Tibial artery (tissue), 4 donors: Measurements from ENCODE around the gene MBTD1.

ENCODE experiments used
- DNase-seq, 2 donors: peaks; one replicate each; pipeline ENCODE4 v3.0.0-alpha.2; 2019
- H3K27ac ChIP-seq, 2 donors: fragments of 200-600 bp; sonication (generic) in 1 of 2; 1 replicate in 1 of 2; 2 replicates in 1 of 2; pipeline ENCODE4 v1.5.1; 2018 to 2019; ENCODE audit warnings: mild to moderate bottlenecking in 1 of 2
- H3K27me3 ChIP-seq, 2 donors: fragments of 200-600 bp; sonication (generic) in 1 of 2; one replicate each; pipeline versions ENCODE4 v1.5.1 to v1.6.0; 2016 to 2019
- H3K36me3 ChIP-seq, 3 donors: fragments of 200-600 bp; sonication (generic) in 2 of 3; one replicate each; pipeline ENCODE4 v1.5.1; 2016 to 2019; ENCODE audit warnings: mild to moderate bottlenecking in 2 of 3
- H3K4me1 ChIP-seq, 4 donors: fragments of 200-600 bp; sonication (generic) in 2 of 4; 1 replicate in 3 of 4; 2 replicates in 1 of 4; pipeline ENCODE4 v1.5.1; 2016 to 2019
- H3K4me3 ChIP-seq, 2 donors: fragments of 200-600 bp; sonication (generic) in 1 of 2; 1 replicate in 1 of 2; 2 replicates in 1 of 2; pipeline ENCODE4 v1.5.1; 2018 to 2019; ENCODE audit warnings: mild to moderate bottlenecking in 2 of 2
- H3K9me3 ChIP-seq, 3 donors: fragments of 200-600 bp; sonication (generic) in 1 of 3; one replicate each; pipeline ENCODE4 v1.5.1; 2016 to 2019
- intact Hi-C: fragments of 100-400 bp; cut with DNase I; formaldehyde crosslinking; loops from one replicate; pipeline ENCODE4 v1.15.0; 2023; ENCODE audit warnings: low total_unique reads
- TF ChIP-seq, protein P1 (sequence below), 2 experiments: fragments of 200-600 bp in 1 of 2; fragments of 450-650 bp in 1 of 2; IDR thresholded peaks; one replicate each; pipeline ENCODE4 v1.5.1; 2017 to 2019; ENCODE audit warnings: antibody characterized with exemption in 2 of 2, mild to moderate bottlenecking in 1 of 2, moderate library complexity in 1 of 2

The MBTD1 gene

DNA sequence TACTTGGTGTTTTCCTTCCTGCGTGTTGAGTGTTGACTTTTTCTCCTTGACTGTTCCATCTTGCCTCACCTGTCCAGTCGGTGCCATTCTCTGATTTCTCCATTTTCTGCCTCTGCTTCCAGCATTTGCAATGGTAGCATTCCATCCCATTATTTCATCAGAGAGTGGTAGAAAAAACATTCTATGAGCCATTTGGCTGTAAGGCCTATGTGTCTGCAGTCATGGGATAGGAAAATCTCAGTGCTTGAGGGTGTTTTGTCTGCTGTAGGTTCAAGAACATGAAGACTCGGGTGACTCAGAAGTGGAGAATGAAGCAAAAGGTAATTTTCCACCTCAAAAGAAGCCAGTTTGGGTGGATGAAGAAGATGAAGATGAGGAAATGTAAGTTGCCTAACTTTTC is 3.2 kb upstream of the MBTD1 start:
- Histone ChIP-seq H3K9me3 (no peaks in the 10 kb centered on the region), H3K27me3 (no peaks in the 10 kb centered on the region), H3K36me3 (peaks cover 18 to 35% (median 27%) of the 10 kb centered on the region in 3 donors), H3K4me3 (no peak overlapping the region), H3K4me1 (peaks cover 5 to 32% (median 26%) of the 10 kb centered on the region in 4 donors), H3K27ac (no peak overlapping the region)
- intact Hi-C loops: no loop called here
- TF ChIP-seq, protein P1, sequence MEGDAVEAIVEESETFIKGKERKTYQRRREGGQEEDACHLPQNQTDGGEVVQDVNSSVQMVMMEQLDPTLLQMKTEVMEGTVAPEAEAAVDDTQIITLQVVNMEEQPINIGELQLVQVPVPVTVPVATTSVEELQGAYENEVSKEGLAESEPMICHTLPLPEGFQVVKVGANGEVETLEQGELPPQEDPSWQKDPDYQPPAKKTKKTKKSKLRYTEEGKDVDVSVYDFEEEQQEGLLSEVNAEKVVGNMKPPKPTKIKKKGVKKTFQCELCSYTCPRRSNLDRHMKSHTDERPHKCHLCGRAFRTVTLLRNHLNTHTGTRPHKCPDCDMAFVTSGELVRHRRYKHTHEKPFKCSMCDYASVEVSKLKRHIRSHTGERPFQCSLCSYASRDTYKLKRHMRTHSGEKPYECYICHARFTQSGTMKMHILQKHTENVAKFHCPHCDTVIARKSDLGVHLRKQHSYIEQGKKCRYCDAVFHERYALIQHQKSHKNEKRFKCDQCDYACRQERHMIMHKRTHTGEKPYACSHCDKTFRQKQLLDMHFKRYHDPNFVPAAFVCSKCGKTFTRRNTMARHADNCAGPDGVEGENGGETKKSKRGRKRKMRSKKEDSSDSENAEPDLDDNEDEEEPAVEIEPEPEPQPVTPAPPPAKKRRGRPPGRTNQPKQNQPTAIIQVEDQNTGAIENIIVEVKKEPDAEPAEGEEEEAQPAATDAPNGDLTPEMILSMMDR (IDR thresholded peaks at IDR 0.05): no peak
- no peak for DNase-seq

- peak overlapping the region; percentile 97 for H3K27ac ChIP-seq
- TF ChIP-seq, protein P1 (IDR thresholded peaks at IDR 0.05): no peak
- no peaks in the 10 kb centered on the region for H3K27me3 ChIP-seq
- peaks cover 8 to 18% (median 12%) of the 10 kb centered on the region in 3 donors for H3K36me3 ChIP-seq
- H3K9me3 ChIP-seq: no peaks in the 10 kb centered on the region
- DNase-seq: peak in 1 of 2 donors; percentile 47
- H3K4me1 ChIP-seq: peaks cover 5 to 49% (median 31%) of the 10 kb centered on the region in 4 donors
- intact Hi-C loops: no loop called here
- peak overlapping the region; percentile 94 to 98 for H3K4me3 ChIP-seq
Measured at GRCh38 chr17:51261024-51261963, 1.4 kb upstream of the MBTD1 start.

- Histone ChIP-seq H3K4me1 (peaks cover 5 to 56% (median 31%) of the 10 kb centered on the region in 4 donors), H3K4me3 (peak within 1 kb of the TSS; percentile 94 to 98)
- intact Hi-C loops: no loop called here
Measured at GRCh38 chr17:51260237-51261023, 581 bp upstream of the MBTD1 start, which contains the start of gene UTP18. TSS of gene UTP18 (plus strand) at chr17:51260546. CDS start at chr17:51260585, 39 bp downstream.

GRCh38 chr17:51258756-51259563 is 889 bp downstream of the MBTD1 start:
- Histone ChIP-seq H3K36me3 (peaks cover 0 to 19% (median 8%) of the 10 kb centered on the region in 3 donors), H3K27me3 (no peaks in the 10 kb centered on the region), H3K4me1 (peaks cover 5 to 56% (median 31%) of the 10 kb centered on the region in 4 donors), H3K27ac (peak overlapping the region; percentile 97), H3K4me3 (peak overlapping the region; percentile 94 to 98), H3K9me3 (no peaks in the 10 kb centered on the region)
- intact Hi-C loops: no loop called here
- TF ChIP-seq, protein P1 (IDR thresholded peaks at IDR 0.05): no peak
- DNase-seq: peak in 1 of 2 donors; percentile 21

More at GRCh38 chr17:51260237-51261023, 581 bp upstream of the MBTD1 start, which contains the start of gene UTP18:
- TF ChIP-seq, protein P1 (IDR thresholded peaks at IDR 0.05): peak in 1 of 2 experiments; percentile 5
- Histone ChIP-seq H3K27me3 (no peaks in the 10 kb centered on the region), H3K9me3 (no peaks in the 10 kb centered on the region), H3K27ac (peak within 1 kb of the TSS; percentile 97), H3K36me3 (peaks cover 3 to 9% (median 7%) of the 10 kb centered on the region in 3 donors)
- peak; percentile 93 to 98 for DNase-seq
